Femur (tissue), 1 donor: ENCODE measurements around the gene NECAB3.
A peak's percentile ranks its signal among the peaks of the same experiment; 100 is the strongest.

Source experiments
- DNase-seq: peaks from one replicate; pipeline ENCODE4 v3.0.0-alpha.2; 2017

NECAB3 gene

DNA sequence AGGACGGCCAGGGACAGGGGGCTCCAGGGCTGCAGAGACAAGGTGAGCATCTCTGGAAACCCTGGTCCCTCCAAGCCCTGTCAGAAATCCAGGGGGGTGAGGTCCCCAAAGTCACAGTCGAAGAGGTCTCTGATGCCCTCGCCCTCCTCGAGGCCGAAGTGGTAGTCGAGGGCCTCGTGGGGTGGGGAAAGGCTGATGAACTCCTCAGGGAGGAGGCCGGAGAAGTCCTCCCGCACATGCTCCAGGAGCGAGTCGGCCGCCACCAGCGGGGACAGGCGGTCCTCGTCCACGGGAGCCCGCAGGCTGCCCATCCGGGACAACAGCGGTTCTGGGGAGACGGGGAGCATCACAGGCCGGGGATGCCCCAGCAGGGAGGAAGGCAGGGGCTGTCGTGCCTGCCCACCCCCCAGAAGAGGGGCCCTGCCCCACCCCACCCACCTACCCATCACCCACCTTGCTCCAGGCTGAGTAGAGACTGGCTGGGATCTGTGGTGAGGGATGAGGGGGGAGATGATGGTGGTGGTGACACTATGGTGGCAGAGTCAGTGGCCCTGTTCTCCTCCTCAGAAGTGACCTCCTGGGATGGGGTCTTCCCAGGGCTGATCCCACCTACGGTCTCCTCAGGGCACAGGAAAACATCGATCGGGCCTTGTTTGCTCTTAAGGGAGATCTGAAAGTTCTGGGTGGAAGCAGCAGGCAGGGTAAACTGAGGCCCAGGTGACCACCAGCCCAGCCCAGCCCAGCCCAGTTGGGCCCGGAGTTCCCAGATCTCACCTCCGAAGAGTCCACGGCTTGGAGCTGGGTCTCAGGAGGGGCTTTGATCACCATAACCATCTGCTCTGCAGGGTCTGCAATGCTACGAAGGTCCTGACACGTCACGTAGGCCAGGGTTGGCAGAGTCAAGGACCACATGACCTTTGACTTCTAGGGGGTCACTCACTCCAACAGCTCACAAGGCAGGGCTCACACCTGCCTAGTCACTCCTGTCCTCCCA is 2.7 kb upstream of the NECAB3 start:
- peak; percentile 20 for DNase-seq

DNA sequence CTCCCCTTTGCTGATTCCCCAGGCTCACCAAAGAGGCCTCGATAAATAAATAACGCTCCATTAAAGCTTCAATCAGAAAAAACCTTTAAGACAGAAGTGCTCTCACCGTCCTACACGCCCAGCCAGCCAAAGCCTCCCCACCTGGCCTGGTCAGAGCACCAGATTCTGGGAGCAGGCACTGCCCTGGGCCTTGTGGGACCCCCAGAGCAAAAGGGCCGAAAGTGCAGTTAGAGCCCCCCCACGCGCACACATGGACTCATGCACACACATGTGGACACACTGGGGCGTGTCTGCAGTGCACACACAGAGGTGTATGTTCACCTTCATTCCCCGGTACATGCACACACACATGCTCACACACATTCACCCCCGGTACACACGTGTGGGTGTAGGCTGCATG is 1.9 kb upstream of the NECAB3 start:
- peak; percentile 20 for DNase-seq

DNA sequence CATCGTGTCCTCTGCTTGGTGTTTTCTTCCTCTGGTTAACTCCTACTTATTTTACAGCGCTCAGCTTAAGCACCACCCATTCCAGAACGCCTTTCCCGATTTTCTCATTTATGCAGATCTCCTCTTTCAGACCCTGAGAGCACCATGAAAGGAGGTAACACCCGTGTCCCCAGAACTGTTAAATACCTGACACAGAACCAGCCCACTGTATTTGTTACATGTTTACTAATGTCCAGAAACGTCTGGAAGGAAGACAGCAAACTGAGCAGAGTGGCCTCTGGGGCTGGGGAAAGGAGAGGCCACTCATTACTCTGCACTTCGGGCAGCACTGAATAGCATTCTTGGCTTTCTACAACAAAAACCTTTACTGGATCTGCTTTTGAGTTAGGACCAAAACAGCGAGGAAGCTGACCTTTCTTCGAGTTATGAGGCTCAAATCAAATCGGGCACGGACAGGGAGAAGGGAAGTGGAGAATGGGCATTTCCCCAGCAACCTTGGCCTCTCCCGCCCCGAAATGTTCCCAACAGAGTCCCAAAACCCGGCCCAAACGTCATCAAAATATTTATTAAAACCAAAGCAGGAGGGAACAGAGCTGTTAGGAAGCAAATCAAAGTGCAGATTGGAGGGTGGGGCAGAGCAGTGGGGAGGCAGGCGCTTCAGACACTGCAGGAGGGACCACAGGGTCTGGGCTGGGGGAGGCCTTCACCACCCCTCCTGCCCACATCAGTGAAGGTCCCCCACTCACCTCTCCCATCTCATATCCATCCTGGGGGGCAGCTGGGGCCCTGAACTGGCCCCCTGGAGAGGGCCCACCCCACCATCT is 1.1 kb upstream of the NECAB3 start:
- DNase-seq: peak; percentile 27

DNA sequence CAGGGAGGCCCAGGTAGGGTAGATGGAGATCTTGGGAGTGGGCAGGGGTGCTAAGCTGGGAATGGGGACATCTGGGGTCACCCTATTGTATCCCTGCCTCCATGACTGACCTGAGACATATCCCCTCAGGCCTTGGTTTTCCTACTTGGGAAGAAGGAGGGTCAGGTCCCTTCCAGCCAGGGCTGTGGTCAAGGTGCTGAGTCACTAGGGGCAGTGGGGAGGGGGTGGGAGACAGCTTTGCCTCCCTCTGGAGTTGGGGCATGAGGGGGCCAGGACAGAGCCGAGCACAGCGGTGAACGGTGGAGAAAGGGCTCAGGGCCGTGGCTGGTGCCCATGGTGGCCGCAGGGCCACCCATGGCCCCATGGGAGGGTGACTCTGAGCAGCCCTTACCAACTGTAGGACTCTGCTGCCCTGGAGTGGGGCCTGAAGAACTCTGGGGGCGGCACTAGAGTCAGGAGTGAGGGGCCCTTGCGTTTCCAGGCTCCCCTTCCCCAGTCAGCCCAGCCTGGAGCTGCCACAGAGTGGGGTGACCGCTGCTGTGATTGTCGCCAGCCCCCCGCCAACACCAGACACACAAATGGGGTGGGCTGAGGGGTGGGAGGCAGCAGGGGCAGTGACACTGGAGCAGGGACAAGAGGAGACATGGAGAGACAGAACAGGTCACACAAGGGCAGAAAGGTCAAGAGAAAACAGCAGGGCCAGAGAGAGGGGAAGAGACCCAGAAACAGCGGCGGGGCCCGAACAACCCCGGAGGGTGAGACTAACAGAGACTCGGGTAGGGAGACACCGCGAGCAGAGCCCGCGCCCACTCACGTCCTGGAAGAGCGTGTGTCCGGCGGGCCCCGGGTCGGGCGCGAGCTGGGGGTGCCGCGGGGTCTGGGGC is 576 bp downstream of the NECAB3 start:
- peak; percentile 39 for DNase-seq

DNA sequence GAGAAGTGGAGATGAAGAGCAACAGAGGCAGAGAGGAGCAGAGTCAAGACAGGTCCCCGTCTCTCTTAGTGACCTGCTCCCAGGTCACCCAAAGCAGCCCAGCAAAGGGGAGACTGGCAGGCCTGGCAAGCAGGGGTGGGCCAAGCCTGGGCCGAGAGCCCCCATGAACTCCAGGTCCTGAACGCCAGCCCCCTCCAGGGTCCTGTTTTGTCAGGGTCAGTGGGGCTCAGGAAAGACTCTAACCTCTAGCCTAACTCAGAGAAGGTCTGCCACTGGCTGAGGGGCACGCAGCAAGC is 1.2 kb downstream of the NECAB3 start:
- DNase-seq: peak; percentile 21

DNA sequence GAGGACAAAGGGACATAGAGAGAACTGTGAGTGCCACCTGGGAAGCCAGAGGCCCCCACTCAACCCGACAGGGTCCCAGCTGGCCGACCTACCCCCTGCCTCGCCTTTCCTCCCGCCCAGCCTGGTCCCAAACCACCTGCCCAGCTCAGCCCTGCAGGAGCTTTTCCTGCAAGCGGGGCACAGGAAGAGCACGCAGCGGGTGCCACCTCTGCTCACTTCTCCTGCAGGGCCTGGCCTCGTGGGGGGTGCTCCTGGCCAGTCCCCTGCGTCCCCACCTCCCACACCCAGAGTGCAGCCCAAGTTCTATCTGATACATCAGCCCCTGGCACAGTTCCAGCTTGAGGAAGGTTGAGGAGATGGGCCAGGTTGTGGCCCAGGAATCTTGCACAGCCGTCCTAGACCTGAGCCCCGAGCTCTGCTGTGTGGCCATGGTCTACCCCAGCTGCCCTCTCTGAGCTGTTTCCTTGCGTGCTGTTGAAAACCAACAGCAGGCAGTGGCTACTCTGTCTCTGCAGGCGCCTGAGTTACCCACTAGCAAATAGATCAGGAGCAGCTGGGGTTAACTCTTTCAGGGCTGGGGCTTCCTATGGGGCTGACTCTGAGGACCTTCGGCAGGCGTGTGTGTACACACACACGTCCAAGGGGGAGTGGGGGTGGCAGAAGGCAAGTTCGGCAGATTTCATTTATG is 1.7 kb downstream of the NECAB3 start:
- DNase-seq: peak; percentile 35

DNA sequence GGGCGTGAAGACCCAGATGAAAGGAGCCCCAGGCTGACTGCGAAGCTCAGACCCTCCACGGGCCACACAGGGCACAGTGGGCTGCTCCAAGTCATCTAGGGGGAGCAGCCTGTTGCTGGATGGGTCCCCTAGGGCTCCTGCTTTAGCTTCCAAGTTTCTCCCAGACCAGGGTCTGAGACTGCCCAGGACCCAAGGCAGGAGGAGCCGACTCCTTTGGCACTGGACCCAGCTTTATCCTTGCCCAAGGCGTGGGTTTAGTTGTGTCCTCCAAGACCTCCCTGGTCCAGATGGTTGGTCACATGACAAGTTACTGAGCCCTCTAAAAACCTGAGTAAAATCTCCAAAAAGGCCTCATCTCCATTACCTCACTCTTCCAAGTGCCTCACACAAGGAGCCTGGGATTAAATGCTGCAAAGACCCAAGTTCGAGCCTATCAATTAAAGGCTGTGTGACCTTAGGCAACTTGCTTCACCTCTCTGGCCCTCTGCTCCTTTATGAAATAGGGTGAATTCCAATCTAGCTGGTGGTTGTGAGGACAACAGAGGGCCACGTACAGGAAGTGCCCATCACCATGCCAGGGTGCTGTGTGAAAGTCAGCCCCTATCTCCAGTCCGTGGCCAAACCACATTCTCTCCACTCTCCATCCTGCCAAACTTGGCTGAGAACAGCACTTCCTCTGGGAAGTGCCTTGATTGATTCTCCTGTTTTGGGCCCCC is 2.5 kb downstream of the NECAB3 start:
- DNase-seq: peak; percentile 17

DNA sequence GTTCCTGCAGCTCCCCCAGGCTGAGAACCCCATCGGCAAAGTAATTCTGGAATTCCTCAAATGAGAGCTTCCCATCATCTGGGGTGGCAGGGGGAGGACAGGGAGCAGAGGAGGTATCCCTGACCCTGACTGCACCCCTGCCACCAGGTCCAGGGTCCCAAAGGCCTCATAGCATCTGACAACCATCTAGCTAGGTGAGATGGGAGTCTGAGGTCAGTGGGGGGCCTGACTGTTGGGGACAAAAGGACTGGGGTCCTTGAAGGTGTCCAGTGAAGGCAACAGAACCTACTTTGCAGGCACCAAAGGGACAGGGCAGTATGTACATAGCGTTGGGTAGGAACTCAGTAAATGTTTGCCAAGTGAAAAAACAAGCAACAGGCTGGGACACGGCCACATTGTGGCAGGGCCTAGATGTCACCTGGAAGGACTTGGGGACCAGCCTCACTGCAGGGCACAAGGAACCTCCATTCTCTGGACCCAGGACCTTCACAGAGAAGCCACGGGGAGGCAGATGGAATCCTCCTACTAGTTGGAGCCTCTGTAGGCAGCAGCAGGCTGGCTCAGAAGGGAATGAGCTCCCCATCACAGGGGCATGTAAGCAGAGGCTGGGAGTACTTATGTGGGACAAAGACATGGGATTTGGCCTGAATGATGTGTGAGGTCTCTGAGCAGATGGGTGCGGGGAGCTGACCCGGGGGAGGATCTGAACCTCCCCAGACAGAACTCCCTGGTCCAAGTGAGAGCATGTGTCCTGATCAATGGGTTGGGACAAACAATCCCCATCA is 3.3 kb downstream of the NECAB3 start:
- DNase-seq: peak; percentile 16

DNA sequence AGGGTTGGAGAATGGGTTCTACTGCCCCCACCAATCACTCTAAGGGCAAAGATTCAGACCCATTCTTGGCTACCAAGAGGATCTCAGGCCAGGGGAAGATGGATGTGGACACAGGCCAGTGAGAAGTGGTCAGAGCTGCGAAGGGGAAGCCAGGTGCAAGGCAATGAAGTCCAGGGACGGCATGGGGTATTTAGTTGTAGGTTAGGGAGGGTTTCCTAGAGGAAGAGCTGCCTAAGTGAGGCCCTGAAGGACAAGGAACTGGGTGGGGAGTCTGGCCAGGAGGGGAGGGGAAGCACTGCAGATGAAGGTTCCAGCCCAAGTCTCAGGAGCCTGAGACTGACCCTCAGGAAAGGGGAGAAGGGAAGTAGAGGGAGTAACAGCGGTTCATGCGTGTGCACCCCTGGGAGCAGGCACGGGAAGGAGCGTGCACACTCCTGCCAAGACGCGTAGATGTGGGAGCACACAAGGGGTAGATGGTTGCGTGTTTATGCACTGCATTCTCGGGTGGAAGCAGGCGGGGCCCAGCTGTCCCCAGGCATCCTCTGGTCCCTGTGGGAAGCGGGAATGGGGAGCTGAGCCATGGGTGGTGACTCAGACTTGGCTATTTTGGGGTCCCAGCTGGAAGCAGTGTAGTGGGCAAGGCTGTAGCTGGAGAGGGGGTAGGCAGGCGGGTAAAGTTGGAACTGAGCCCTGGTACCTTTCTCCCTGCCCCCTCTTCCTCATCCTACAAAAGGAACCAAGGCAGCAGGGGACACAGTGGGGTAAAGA is 4.2 kb downstream of the NECAB3 start:
- peak; percentile 19 for DNase-seq

DNA sequence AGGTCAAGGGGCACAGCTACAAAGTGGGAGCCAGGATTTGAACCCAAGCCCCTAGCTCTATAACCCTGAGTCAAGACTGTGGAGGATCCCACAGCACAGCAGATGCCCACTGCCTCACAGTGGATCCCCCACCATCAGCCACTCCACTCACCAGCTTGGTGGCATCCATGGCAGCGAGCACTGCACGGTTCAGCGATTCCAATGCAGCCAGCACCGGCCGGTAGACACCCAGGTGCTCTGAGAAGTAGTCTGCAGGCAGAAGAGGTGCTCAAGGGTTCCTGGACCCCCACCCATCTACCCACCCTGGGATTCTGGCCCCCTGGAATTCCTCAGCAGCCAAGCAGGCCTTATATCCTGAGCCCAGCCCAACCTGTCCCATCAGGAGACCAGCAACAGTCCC is 5.0 kb downstream of the NECAB3 start:
- DNase-seq: peak; percentile 16

DNA sequence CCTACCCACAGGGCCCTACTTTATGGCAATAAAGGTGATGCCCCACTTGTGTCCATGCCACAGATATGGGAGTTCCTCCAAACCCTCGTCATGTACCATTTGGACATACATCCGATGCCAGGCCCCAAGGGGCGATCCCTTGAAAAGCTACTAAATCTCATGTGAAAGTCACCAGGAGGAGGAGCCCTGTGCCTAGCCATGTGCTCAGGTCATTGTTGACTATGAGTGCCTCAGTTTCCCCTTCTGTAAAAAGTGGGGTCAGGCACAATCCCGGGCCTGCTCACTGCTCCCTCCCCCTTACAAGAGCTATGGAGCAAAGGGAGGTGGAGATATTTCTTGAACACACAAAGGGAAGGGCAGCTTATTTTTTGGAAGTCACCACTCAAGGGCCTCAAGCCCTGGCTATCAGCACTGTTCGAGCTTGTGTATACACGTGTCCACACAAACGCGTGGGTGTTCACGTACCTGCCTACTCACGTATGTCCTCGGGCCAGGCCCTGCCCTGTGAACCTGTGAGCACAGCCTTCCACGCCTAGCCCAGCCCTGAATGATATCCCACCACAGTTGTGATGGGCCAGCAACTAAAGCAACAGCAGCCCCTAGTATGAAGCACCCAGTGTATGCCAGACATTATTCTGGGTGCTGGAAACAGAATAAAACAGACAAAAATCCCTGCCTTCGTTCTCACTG is 5.6 kb downstream of the NECAB3 start:
- peak; percentile 20 for DNase-seq

DNA sequence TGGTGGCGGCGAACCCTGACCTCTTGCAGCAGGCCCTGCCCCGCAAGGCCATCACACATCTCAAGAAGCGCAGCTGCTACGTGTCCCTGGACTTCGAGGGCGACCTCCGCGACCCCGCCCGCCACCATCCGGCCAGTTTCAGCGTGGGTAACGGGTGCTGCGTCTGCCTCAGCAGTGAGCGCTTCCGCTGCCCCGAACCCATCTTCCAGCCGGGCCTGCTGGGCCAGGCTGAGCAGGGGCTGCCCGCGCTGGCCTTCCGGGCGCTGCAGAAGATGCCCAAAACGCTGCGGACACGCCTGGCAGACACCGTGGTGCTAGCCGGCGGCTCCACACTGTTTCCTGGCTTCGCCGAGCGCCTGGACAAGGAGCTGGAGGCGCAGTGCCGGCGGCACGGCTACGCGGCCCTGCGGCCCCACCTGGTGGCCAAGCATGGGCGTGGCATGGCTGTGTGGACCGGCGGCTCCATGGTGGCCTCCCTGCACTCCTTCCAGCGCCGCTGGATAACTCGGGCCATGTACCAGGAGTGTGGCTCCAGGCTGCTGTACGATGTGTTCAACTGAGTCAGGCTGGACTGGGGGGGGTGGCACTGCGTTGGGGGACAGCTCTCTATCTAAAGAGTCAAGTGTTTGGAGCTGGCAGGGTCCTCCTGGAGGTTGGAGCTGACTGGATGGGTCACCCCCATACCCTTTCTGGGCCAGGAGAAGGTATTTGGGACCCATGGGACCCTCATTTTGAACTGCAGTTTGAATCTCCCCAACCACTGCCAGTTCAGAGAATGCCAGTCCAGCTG is 6.4 kb downstream of the NECAB3 start:
- DNase-seq: peak; percentile 86

DNA sequence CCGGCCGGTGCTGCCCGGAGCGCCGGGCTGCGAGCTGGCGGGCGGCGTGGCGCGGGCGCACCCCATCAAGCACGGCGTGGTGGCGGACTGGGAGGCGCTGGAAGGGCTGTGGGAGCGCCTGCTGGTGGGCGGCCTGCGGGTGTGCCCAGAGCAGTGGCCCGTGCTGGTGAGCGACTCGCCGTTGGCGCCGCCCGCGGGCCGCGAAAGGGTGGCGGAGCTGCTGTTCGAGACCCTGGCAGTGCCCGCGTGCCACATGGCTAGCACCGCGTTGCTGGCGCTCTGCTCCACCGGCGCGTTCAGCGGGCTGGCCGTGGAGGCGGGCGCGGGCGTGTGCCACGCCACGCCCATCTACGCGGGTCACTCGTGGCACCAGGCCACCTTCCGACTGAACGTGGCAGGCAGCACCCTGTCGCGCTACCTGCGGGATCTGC is 7.0 kb downstream of the NECAB3 start:
- peak; percentile 60 for DNase-seq

DNA sequence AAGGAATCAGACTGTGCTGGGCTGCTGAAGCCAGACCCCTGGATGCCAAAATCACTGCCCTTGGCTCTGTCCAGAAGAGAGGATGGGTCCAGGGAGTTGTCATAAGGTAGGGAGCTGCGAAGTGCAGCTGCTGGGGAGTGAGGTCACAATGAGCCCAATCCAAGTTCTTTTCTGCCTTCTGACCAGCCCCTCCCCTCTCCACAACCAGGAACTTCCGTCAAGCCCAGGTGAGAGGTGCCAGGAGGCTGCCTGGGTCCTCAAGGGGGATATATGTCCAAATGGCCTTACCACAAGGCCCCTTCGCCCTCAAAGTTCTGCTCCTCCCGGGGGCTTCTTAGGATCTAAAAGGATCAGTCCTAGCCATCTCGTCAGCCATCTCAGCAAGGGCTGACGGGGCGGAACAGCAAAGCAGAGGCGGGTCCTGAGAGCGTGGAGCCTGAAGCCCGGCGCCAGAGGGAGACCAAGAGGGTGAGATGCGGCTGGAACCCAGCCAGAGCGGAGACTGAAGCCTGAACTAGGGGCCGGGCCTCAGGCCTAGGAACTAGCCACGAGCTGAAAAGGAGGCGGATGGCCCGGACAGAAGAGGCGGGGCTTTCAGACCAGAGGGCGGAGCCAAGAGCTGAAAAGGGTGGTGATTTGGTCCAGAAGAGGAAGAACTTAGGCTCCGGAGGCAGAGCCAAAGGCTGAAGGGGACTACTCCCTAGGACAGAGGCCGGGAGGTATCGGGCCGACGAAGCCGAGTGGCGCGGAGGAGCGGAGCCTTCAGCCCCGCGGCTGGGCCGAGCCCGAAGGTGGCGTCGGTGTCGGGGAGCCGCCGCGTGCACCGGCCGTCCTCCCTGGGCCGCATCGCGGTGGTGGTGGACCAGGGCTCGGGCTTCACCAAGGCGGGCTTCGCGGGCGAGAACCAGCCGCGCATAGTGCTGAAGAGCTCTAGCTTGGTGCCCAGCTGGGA is 7.7 kb downstream of the NECAB3 start, which contains the start of gene ACTL10:
ACTL10 (plus strand) TSS at position 651 of the 952 bp plus-strand sequence. CDS start 555 bp downstream, outside the sequence.
- peak; percentile 96 for DNase-seq

DNA sequence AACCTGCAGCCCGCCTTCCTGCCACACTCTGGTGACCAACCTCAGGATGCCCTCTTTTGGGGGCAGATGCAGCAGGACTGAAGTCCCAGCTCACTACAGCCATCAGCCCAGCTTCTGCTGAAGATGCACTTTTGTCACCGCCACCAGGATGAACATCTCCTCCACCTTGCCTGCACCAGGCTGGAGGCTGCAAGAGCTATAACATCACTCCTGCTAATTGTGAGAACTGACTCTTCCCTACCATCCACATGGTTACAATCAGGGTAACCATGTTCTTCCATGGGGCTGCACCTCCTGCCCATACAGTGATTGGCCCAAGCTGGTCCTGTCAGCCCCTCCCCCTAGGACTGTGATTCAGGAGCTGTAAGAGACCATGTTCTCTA is 9.5 kb downstream of the NECAB3 start:
- DNase-seq: no peak

DNA sequence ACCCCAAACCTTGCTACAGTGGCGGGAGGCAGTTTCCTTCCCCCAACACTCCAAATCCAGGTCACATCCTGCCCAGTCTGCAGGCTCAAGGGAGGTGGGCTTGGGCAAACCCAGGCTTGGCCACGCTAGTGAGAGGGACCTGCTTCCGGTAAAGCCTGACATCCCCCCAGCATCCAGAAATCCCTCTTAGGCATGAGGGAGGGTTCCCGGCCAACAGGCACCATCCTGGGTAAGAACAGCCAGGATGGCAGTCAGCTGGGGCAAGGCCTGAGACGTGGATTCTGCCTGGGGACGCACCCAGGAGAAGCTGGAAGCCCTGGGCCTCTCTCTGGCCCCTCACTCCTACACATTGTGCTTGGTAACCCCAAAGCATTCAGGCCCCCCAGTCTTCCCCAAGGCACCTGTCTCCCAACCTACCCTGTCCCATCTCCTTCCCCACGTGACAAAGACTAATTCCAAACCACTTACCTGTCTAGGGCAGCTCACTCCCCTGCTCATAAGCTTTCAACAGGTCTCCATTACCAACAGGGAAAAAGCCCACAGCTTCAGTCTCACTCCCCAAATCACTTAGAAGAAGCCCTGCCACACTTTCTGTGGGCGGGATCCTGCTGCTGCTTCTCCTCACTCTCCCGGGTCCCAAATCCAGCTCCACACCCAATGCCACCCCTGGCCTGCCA is 10.0 kb downstream of the NECAB3 start:
- no peak for DNase-seq
